GM12878 (cell line): ENCODE measurements around the gene RAD51B. TPM values are rescaled to one million over a fixed set of nuclear protein-coding genes. Genes with fewer than 3 reads are reported as not detected.

ENCODE experiments used
- ATAC-seq: fragments of 200-7000 bp; cut with Tn5 transposase; 3 replicates; pipeline ENCODE4 v1.9.1; 2020; ENCODE audit warnings: mild to moderate bottlenecking, moderate library complexity
- BruUV-seq: library from RNA; stranded (reverse); fragments of 400-500 nt; replicated peaks from 2 replicates; lab custom pipeline; 2021; lab: Mats Ljungman, UMichigan
- CTCF ChIA-PET: fragments of 300-600 bp; sonication (Branson Sonifier 250); formaldehyde crosslinking; extraction: SDS; loops from one replicate; lab custom pipeline; 2021; ENCODE audit warnings: inconsistent platforms; lab: Yijun Ruan, JAX
- POLR2A ChIA-PET: fragments of 350-600 bp; formaldehyde crosslinking; extraction: SDS; loops from one replicate; lab custom pipeline; 2021; ENCODE audit warnings: inconsistent platforms; lab: Charles Lee
- RAD21 ChIA-PET: fragments of 300-600 bp; sonication (Branson Sonifier 250); formaldehyde crosslinking; loops from one replicate; lab custom pipeline; 2023; ENCODE audit warnings: antibody characterized with exemption; ENCODE audit not compliant: unreplicated experiment; lab: Charles Lee
- SMC1A ChIA-PET: fragments of 300-600 bp; sonication (Branson Sonifier 250); formaldehyde crosslinking; loops from one replicate; lab custom pipeline; 2023; ENCODE audit not compliant: unreplicated experiment, uncharacterized antibody; lab: Charles Lee
- DNase-seq: peaks from one replicate; pipeline ENCODE4 v3.0.0-alpha.2; 2011; ENCODE audit warnings: low read depth, low spot score
- FAIRE-seq: peaks from 3 replicates; lab custom pipeline; 2011; peaks lifted over from hg19 to GRCh38; lab: Jason Lieb, UNC
- H2AFZ ChIP-seq: 2 replicates; pipeline ENCODE4 v1.6.0; 2011; ENCODE audit warnings: low read depth, low read length, control low read depth; ENCODE audit not compliant: control insufficient read depth
- H3K27ac ChIP-seq: 2 replicates; pipeline ENCODE4 v1.5.1; 2011; ENCODE audit warnings: control low read depth; ENCODE audit not compliant: control insufficient read depth, insufficient read depth
- H3K27me3 ChIP-seq, 2 experiments: replicated peaks in 1 of 2; 2 replicates each; pipeline versions ENCODE4 v1.6.0 to v1.6.1; 2011; ENCODE audit warnings: low read length in 1 of 2; ENCODE audit not compliant: control insufficient read depth in 2 of 2, insufficient read depth in 2 of 2
- H3K36me3 ChIP-seq, 2 experiments: 2 replicates each; pipeline ENCODE4 v1.5.1; 2011; ENCODE audit warnings: low read length in 1 of 2; ENCODE audit not compliant: control insufficient read depth in 2 of 2, insufficient read depth in 2 of 2
- H3K4me1 ChIP-seq: 2 replicates; pipeline ENCODE4 v1.6.1; 2011; ENCODE audit warnings: mild to moderate bottlenecking, low read length, moderate library complexity, mixed read lengths; ENCODE audit not compliant: control insufficient read depth, insufficient read depth
- H3K4me2 ChIP-seq: 2 replicates; pipeline ENCODE4 v1.6.0; 2011; ENCODE audit warnings: control low read depth; ENCODE audit not compliant: control insufficient read depth, insufficient read depth
- H3K4me3 ChIP-seq: fragments of 200-600 bp; sonication (generic); 2 replicates; pipeline ENCODE4 v1.5.1; 2016
- H3K79me2 ChIP-seq: 2 replicates; pipeline ENCODE4 v1.6.0; 2011; ENCODE audit warnings: low read length; ENCODE audit not compliant: control insufficient read depth, insufficient read depth
- H3K9ac ChIP-seq: 2 replicates; pipeline ENCODE4 v1.8.0; 2011; ENCODE audit warnings: low read length, control low read depth, mixed read lengths; ENCODE audit not compliant: control insufficient read depth, insufficient read depth
- H3K9me3 ChIP-seq: replicated peaks from 3 replicates; pipeline ENCODE4 v1.5.1; 2011; ENCODE audit warnings: mild to moderate bottlenecking, low read length; ENCODE audit not compliant: control insufficient read depth, insufficient read depth
- H4K20me1 ChIP-seq: 2 replicates; pipeline ENCODE4 v1.6.0; 2011; ENCODE audit not compliant: control insufficient read depth, insufficient read depth
- BCL3 ChIP-seq: IDR thresholded peaks from 2 replicates; pipeline ENCODE4 v1.6.1; 2011; ENCODE audit warnings: borderline replicate concordance, low read depth, mild to moderate bottlenecking, moderate library complexity, low read length; ENCODE audit not compliant: insufficient read depth, poor library complexity, severe bottlenecking
- CBX5 ChIP-seq: sonication (generic); IDR thresholded peaks from 2 replicates; pipeline ENCODE4 v1.6.1; 2016; ENCODE audit warnings: low read depth, moderate library complexity, mild to moderate bottlenecking, inconsistent platforms
- CHD1 ChIP-seq: IDR thresholded peaks from 2 replicates; pipeline ENCODE4 v1.6.1; 2012; ENCODE audit warnings: low read depth, low read length, improper control_type of control experiment
- CUX1 ChIP-seq: IDR thresholded peaks from 2 replicates; pipeline ENCODE4 v1.6.1; 2012; ENCODE audit warnings: improper control_type of control experiment, low read depth, low read length; ENCODE audit not compliant: insufficient replicate concordance
- IRF4 ChIP-seq: IDR thresholded peaks from 2 replicates; pipeline ENCODE4 v1.6.1; 2011; ENCODE audit warnings: low read depth, low read length
- PML ChIP-seq: IDR thresholded peaks from 2 replicates; pipeline ENCODE4 v1.6.1; 2012; ENCODE audit warnings: low read length, inconsistent platforms
- TBL1XR1 ChIP-seq: IDR thresholded peaks from 2 replicates; pipeline ENCODE4 v1.6.1; 2012; ENCODE audit warnings: low read depth, low read length, improper control_type of control experiment
- ZBTB4 ChIP-seq: fragments of 450-650 bp; formaldehyde crosslinking; IDR thresholded peaks from 2 replicates; pipeline ENCODE4 v1.4.0; 2022; ENCODE audit warnings: mild to moderate bottlenecking, moderate library complexity
- WGBS: methylation state at CpG from one replicate; pipeline ENCODE4 v1.1.6; 2016; ENCODE audit warnings: low lambda C conversion rate; ENCODE audit not compliant: insufficient replicate concordance, insufficient coverage; ENCODE audit errors: missing lambda C conversion rate; 5-methylcytosine and 5-hydroxymethylcytosine counted together
- in situ Hi-C: fragments of 300-500 bp; cut with MboI; formaldehyde crosslinking; loops from 9 replicates; pipeline ENCODE4 v1.14.3; 2018; ENCODE audit warnings: mixed read lengths
- intact Hi-C: fragments of 100-400 bp; cut with micrococcal nuclease; formaldehyde crosslinking; loops from one replicate; pipeline ENCODE4 v1.14.2; 2022; ENCODE audit not compliant: unreplicated experiment
- polyA plus RNA-seq, 11 experiments: library from polyadenylated mRNA; depleted of rRNA in 4 of 11; unstranded in 6 of 11; stranded (reverse) in 5 of 11; fragments of >200 nt; fragmentation: Nextera tagmentation in 4 of 11; fragmentation: Illumina TruSeq in 1 of 11; extraction: Ambion mirVana in 4 of 11; extraction: Trizol in 1 of 11; gene quantifications; 1 replicate in 1 of 11; 2 replicates in 10 of 11; pipeline versions ENCODE4 v1.2.1 to v1.2.3, GENCODE V29; 2011 to 2016; ENCODE audit warnings: inconsistent platforms in 2 of 11, missing spikeins in 2 of 11, low read depth in 1 of 11
- total RNA-seq, 4 experiments: library from RNA; depleted of rRNA in 3 of 4; stranded (reverse); fragments of >200 nt in 3 of 4; fragmentation: Illumina TruSeq in 1 of 4; extraction: Trizol in 1 of 4; gene quantifications; 2 replicates each; pipeline versions ENCODE4 v1.2.1 to v1.2.3, GENCODE V29; 2013 to 2021

Gene RAD51B
- total and polyA plus RNA-seq, 10 of the 15 experiments (the other 5 are each of a cell fraction or from before 2014, with no cell fraction given), result 9.8 to 26.8 (median 21.3) TPM

GRCh38 chr14:68661226-68662225 is 841.9 kb downstream of the RAD51B start (continued):
- no peak for TF ChIP-seq CUX1

- ChIA-PET RAD21 (interaction anchor here (2.7 kb wide), 1 partner anchor 23 kb away, joined by 16 read pairs; no protein-coding TSS in a partner anchor), CTCF (interaction anchor here (0.9 to 4.5 kb wide), 3 partner anchors 18 to 126 kb away, joined by 3 to 19 read pairs (median 5); no protein-coding TSS in a partner anchor), POLR2A (interaction anchor here (1.2 to 1.6 kb wide), 4 partner anchors 9 to 262 kb away, joined by 4 to 6 read pairs (median 4); no protein-coding TSS in a partner anchor), SMC1A (interaction anchor here (0.9 to 5.0 kb wide), 7 partner anchors 22 to 365 kb away, joined by 3 to 34 read pairs (median 4); no protein-coding TSS in a partner anchor)
- ATAC-seq (no peak), DNase-seq (no peak), FAIRE-seq (no peak)
- Histone ChIP-seq H2AFZ (no peak overlapping the region), H3K4me1 (peaks cover 22% of the 10 kb centered on the region), H3K9ac (no peak overlapping the region), H3K4me3 (no peak overlapping the region), H3K4me2 (no peak overlapping the region), H3K36me3 (no peaks in the 10 kb centered on the region), H3K27me3 (no peaks in the 10 kb centered on the region), H3K9me3 (no peaks in the 10 kb centered on the region), H4K20me1 (no peaks in the 10 kb centered on the region), H3K27ac (no peak overlapping the region), H3K79me2 (no peaks in the 10 kb centered on the region)
- in situ Hi-C loops, result no loop called here
- no TSS peak for BruUV-seq
- intact Hi-C loops, result loop anchor here (5.0 kb wide), 2 partner anchors 165 to 260 kb away; no protein-coding TSS in a partner anchor
- WGBS, result 93% methylated on average over 3 of the region's 3 CpGs
- TF ChIP-seq IRF4 (no peak), BCL3 (no peak), PML (no peak), ZBTB4 (CRISPR knock-in tag) (no peak), CHD1 (no peak), CBX5 (no peak), TBL1XR1 (no peak)
Observed at GRCh38 chr14:68662392-68662791, 842.8 kb downstream of the RAD51B start.
